Chondrocyte (in vitro differentiated cells): ENCODE results near the gene CAMKV. TPM values are rescaled to one million over a fixed set of nuclear protein-coding genes. Genes with fewer than 3 reads are reported as not detected.

Source experiments
- DNase-seq: peaks from one replicate; pipeline ENCODE4 v3.0.0; 2021; ENCODE audit warnings: mixed read lengths, low spot score
- H3K27ac Mint-ChIP-seq: one replicate; pipeline ENCODE4 v1.8.0; 2021; ENCODE audit warnings: mild to moderate bottlenecking, moderate library complexity, mixed read lengths; ENCODE audit not compliant: unreplicated experiment
- H3K27me3 Mint-ChIP-seq: 2 replicates; pipeline ENCODE4 v1.8.0; 2021; ENCODE audit warnings: low read depth, mixed read lengths
- H3K36me3 Mint-ChIP-seq: 2 replicates; pipeline ENCODE4 v1.8.0; 2021; ENCODE audit warnings: low read depth, mixed read lengths
- H3K4me1 Mint-ChIP-seq: 2 replicates; pipeline ENCODE4 v1.8.0; 2021; ENCODE audit warnings: low read depth, mild to moderate bottlenecking, mixed read lengths
- H3K4me3 Mint-ChIP-seq: one replicate; pipeline ENCODE4 v1.8.0; 2021; ENCODE audit warnings: mild to moderate bottlenecking, moderate library complexity, mixed read lengths; ENCODE audit not compliant: unreplicated experiment
- H3K9me3 Mint-ChIP-seq: 2 replicates; pipeline ENCODE4 v1.8.0; 2021; ENCODE audit warnings: low read depth, mixed read lengths
- total RNA-seq: library from RNA; stranded (reverse); gene quantifications from 3 replicates; pipeline ENCODE4 v1.2.1, GENCODE V29; 2021
- TF ChIP-seq, protein P1 (sequence below): fragments of 200-600 bp; sonication (generic); IDR thresholded peaks from 2 replicates; pipeline ENCODE4 v1.5.0; 2021; ENCODE audit warnings: antibody characterized with exemption, mild to moderate bottlenecking, moderate library complexity

The CAMKV gene
- total RNA-seq, 1 donor from 2014 or later = not detected

DNA sequence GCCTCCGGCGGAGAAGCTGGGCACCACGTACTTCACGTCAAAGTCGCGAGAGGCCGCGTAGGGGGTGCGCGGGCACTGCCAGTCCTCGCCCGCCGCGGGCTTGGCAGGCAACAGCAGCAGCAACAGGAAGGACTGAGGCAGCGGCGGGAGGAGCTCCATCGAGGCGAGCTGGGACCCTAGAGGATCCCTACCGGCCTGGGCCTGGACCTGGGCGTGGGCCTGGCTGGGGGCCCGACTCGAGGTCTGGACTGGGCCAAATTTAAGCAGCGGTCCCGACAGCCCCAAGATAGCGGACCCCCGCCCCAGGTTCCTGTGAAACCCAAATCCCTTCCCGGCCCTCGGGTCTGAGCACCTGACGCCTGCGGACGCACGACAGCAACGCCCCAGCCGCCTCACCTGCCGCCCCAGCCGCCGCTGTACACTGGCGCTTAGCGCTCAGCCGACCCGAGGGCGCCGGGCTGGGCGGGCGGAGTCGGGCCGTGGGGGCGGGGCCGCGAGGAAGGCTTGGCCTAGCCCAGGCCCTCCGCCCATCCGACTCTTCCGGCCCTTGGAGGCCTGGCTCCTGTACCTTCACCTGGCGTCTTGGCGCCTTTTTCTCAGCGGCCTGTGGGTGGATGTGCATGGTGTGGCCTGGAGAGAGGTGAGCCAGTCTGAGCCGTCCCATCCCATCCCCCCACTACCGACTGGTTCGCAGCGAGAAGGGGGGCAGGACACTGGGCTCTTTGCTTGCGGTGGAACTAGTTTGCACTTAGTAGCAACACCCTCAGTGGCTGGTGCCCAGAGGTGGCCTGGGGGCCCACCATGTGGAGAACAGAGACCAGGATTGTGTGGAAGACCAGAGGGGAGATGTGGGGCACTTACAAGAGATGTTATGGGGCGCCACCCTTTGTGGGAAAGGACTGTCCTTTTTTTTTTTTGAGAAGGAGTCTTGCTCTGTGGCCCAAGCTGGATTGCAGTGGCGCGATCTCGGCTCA lies 34.0 kb upstream of the CAMKV start, which contains the start of gene MST1R:
MST1R (minus strand) TSS at position 423 of the 974 bp plus-strand sequence; CDS start at position 159, 264 bp downstream.
- Mint-ChIP-seq H3K36me3 (no peaks in the 10 kb centered on the region), H3K9me3 (no peaks in the 10 kb centered on the region), H3K27me3 (no peaks in the 10 kb centered on the region), H3K4me3 (no peak within 1 kb of the TSS), H3K4me1 (peaks cover 14% of the 10 kb centered on the region), H3K27ac (no peak within 1 kb of the TSS)
- TF ChIP-seq, protein P1, sequence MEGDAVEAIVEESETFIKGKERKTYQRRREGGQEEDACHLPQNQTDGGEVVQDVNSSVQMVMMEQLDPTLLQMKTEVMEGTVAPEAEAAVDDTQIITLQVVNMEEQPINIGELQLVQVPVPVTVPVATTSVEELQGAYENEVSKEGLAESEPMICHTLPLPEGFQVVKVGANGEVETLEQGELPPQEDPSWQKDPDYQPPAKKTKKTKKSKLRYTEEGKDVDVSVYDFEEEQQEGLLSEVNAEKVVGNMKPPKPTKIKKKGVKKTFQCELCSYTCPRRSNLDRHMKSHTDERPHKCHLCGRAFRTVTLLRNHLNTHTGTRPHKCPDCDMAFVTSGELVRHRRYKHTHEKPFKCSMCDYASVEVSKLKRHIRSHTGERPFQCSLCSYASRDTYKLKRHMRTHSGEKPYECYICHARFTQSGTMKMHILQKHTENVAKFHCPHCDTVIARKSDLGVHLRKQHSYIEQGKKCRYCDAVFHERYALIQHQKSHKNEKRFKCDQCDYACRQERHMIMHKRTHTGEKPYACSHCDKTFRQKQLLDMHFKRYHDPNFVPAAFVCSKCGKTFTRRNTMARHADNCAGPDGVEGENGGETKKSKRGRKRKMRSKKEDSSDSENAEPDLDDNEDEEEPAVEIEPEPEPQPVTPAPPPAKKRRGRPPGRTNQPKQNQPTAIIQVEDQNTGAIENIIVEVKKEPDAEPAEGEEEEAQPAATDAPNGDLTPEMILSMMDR = no peak
- DNase-seq = no peak

GRCh38 chr3:49902511-49903345 lies 33.0 kb upstream of the CAMKV start:
- no peak overlapping the region for H3K4me3 Mint-ChIP-seq
- no peak overlapping the region for H3K27ac Mint-ChIP-seq
- no peaks in the 10 kb centered on the region for H3K9me3 Mint-ChIP-seq
- H3K4me1 Mint-ChIP-seq = peaks cover 14% of the 10 kb centered on the region
- no peaks in the 10 kb centered on the region for H3K27me3 Mint-ChIP-seq
- H3K36me3 Mint-ChIP-seq = no peaks in the 10 kb centered on the region
- TF ChIP-seq, protein P1 = no peak
- DNase-seq = no peak

GRCh38 chr3:49901366-49902339 lies 31.9 kb upstream of the CAMKV start:
- DNase-seq = no peak
- TF ChIP-seq, protein P1 = no peak
- H3K4me1 Mint-ChIP-seq = peaks cover 14% of the 10 kb centered on the region
- no peaks in the 10 kb centered on the region for H3K9me3 Mint-ChIP-seq
- H3K36me3 Mint-ChIP-seq = no peaks in the 10 kb centered on the region
- H3K4me3 Mint-ChIP-seq = no peak overlapping the region
- H3K27me3 Mint-ChIP-seq = no peaks in the 10 kb centered on the region
- no peak overlapping the region for H3K27ac Mint-ChIP-seq

GRCh38 chr3:49900491-49901153 lies 30.9 kb upstream of the CAMKV start:
- Mint-ChIP-seq H3K36me3 (no peaks in the 10 kb centered on the region), H3K27me3 (no peaks in the 10 kb centered on the region), H3K4me3 (no peak overlapping the region), H3K27ac (no peak overlapping the region), H3K4me1 (peaks cover 6% of the 10 kb centered on the region), H3K9me3 (no peaks in the 10 kb centered on the region)
- TF ChIP-seq, protein P1 = no peak
- DNase-seq = no peak
